Omental fat pad (tissue), 4 donors: ENCODE data around the gene BTBD2. TPM values are rescaled to one million over a fixed set of nuclear protein-coding genes. Genes with fewer than 3 reads are reported as not detected.

Experiments
- ATAC-seq: fragments of 150-250 bp; one replicate; pipeline ENCODE4 v1.9.1; 2016; ENCODE audit warnings: mild to moderate bottlenecking, moderate library complexity; ENCODE audit not compliant: low FRiP score
- DNase-seq: peaks from one replicate; pipeline ENCODE4 v3.0.0-alpha.2; 2019; ENCODE audit warnings: low spot score
- CTCF ChIP-seq, 3 donors: fragments of 450-650 bp; IDR thresholded peaks; one replicate each; pipeline ENCODE4 v1.5.1; 2016 to 2017; ENCODE audit warnings: antibody characterized with exemption in 3 of 3, mild to moderate bottlenecking in 3 of 3, moderate library complexity in 2 of 3
- total RNA-seq, 4 donors: library from RNA; depleted of rRNA; stranded (reverse); fragments of >200 nt; gene quantifications; one replicate each; pipeline ENCODE4 v1.1.0, GENCODE V29; 2016

Gene BTBD2
- total RNA-seq, 4 donors from 2014 or later: 37.1 to 58.3 (median 52.8) TPM

- no peak for ATAC-seq
Measured at GRCh38 chr19:2018752-2019151, 3.2 kb upstream of the BTBD2 start.

GRCh38 chr19:2016041-2016807 lies 710 bp upstream of the BTBD2 start:
- DNase-seq (no peak), ATAC-seq (peak; percentile 75)
- TF ChIP-seq CTCF (IDR thresholded peaks at IDR 0.05): no peak

More at GRCh38 chr19:2018752-2019151, 3.2 kb upstream of the BTBD2 start:
- no peak for TF ChIP-seq CTCF (IDR thresholded peaks at IDR 0.05)
- no peak for DNase-seq

GRCh38 chr19:2014731-2015607 lies 545 bp downstream of the BTBD2 start:
- ATAC-seq (peak; percentile 42), DNase-seq (no peak)

GRCh38 chr19:2014131-2014571 lies 1.4 kb downstream of the BTBD2 start:
- no peak for ATAC-seq
- no peak for DNase-seq

More at GRCh38 chr19:2014731-2015607, 545 bp downstream of the BTBD2 start:
- TF ChIP-seq CTCF (IDR thresholded peaks at IDR 0.05): no peak

GRCh38 chr19:2013683-2013961 lies 1.9 kb downstream of the BTBD2 start:
- ATAC-seq (no peak), DNase-seq (no peak)
- no peak for TF ChIP-seq CTCF (IDR thresholded peaks at IDR 0.05)

More at GRCh38 chr19:2014131-2014571, 1.4 kb downstream of the BTBD2 start:
- TF ChIP-seq CTCF (IDR thresholded peaks at IDR 0.05): no peak

GRCh38 chr19:2012941-2013682 lies 2.4 kb downstream of the BTBD2 start:
- no peak for ATAC-seq
- DNase-seq: no peak
- no peak for TF ChIP-seq CTCF (IDR thresholded peaks at IDR 0.05)
